GM21717 (cell line): Measurements from ENCODE around the gene TMEM63C.
"Not testable (repeated sequence)": the region's sequence is repeated elsewhere in the genome, so short reads cannot be mapped to it uniquely, and the experiment has no call there.

Experiments used
- ATAC-seq: cut with Tn5 transposase; IDR thresholded peaks from one replicate; pipeline ENCODE4 v1.9.1; 2021; ENCODE audit warnings: mild to moderate bottlenecking, moderate library complexity; ENCODE audit not compliant: unreplicated experiment

TMEM63C gene

DNA sequence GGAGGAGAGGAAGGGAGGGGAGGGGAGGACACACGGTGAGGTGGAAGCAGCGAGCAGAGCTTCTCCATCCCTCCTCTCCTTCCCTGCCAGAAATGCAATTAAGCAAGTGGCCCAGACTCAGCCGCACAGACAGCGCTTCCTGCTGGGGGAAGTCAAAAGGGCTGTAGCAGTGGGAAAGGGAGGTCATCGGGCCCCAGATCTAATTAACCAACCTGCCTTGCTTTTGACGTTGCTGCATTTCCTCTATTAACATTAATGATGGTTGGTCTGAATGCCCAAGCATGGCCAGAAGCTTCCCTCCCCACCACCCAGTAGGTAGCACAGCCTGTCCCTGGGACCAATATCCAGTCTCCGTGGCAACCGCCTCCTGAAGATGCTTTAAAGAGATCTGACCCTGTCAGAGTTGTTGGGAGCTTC is 94.0 kb downstream of the TMEM63C start:
- no peak for ATAC-seq

DNA sequence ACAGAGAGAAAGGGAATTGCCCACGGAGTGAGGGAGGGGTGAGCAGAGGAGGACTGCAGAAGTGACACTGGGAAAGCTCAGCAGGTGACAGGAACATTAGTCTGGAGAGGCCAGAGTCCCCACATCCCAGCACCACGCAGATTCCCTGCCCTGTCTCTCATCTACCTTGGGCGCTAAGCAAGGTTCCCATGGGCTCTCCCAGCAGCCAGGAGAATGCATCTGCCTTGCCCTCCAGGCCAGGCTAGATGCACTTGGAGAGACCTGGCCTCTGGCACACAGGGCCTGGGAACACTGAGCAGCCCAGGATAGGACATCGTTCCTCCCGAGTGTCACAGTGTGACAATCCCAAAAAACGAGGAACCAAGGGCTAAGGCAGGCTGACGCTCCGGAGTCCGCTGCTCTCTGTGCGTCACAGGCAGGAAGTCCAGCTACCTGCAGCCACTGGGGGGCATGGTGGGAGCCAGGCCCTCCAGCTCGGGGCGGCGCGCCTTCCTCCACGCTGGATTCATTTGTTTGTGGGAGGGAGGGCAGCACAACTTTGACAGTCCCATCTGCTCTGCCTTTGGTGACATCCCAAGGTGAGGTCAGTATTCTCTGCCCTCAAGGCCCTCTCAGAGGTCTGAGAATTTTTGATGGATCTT is 94.8 kb downstream of the TMEM63C start:
- no peak for ATAC-seq

DNA sequence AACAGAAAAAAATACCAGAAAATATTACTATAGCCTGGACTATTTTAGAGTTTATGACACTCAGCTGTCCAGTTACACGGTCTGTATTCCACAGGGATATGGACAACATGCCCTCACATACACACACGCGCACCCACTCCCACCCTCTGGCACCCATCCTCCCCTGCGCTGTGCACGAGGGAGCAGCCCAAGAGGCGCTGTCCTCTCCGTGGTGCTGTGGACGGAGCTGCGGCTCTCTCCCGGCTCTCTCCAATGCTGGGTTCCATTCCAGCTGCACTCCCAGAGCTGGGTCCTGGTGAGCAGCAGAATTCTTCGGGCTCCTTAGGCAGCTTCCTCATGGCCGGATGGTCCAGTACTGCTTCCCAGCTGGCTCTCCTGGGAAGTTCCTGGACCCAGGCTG is 95.4 kb downstream of the TMEM63C start:
- ATAC-seq = no peak

- no peak for ATAC-seq
Observed at GRCh38 chr14:77278461-77279230, 97.0 kb downstream of the TMEM63C start.

- ATAC-seq = no peak
Observed at GRCh38 chr14:77279719-77280118, 98.1 kb downstream of the TMEM63C start.

DNA sequence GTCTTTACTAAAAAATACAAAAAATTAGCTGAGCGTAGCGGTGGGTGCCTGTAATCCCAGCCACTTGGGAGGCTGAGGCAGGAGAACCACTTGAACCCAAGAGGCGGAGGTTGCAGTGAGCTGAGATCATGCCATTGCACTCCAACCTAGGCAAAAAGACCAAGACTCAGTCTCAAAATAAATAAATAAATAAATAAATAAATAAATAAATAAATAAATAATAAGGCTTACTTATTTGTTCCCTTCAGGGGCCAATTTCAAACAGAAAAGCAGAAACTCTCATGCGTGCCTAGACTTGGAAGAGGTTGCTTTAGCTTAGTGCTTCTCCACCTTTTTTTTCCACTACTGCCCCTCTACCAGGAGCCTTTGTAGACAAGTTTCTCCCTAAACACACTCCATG is 99.3 kb downstream of the TMEM63C start:
- not testable (repeated sequence) for ATAC-seq

DNA sequence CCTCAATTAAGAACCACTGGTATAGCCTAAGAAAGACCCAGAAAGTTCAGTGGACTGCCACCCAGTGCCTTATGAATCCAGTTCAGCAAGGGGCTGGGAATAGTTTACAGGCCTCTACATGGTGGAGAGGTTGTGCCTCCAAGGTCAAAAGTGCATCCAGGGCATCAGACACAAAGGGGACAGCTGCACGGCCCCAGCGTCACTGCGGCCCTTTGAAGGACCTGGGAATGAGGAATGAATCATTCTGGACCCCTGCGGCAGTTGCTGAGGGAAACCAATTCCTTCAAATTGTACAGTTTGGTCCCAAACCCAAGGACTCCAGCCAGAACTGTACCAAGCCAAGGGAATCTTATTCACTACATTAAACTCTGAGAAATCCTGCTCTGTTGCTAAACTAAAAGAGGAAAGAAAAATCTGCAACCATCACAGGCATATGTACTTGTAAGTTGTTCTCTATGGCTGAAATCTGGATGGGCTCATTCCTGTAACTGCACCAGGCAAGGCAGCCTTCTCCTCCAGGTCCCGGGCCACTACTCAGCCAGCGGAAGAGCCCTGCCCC is 100.3 kb downstream of the TMEM63C start:
- no peak for ATAC-seq

DNA sequence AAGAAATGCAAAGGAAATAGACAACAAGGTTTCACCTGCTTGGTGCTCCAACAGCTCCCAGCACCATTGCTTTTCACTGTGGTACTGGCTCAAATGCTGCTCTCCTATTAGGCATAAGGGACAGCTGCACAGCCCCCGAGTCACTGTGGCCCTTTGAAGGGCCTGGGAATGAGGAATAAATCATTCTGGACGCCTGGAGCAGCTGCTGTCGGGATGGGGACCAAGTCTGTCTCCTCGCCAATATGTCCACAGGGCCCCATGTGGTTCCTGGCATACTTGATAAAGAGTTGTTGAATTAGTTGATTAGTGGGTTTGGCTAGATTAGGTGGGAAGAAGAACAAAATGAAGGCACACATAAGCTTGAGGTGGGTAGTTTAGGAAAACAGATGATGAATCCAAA is 102.5 kb downstream of the TMEM63C start:
- no peak for ATAC-seq

DNA sequence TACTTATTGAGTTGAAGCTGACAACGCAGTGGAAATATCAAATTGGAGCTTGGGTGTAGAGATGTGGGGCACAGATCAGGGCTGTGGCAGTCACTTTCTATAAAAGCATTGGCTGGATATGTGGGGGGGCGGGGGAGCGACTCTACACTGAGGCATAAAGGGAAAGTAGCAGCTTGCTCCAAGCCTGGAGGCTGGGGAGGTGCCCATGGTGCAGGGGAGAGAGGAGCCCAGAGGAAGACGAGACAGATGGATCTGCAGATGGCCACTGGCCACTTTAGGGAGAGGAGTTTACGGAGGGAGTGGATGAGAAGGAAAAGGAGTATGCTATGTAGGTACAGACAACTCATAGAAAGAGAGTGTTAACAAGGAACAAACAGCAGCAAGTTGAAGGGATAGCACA is 102.9 kb downstream of the TMEM63C start:
- ATAC-seq = no peak

DNA sequence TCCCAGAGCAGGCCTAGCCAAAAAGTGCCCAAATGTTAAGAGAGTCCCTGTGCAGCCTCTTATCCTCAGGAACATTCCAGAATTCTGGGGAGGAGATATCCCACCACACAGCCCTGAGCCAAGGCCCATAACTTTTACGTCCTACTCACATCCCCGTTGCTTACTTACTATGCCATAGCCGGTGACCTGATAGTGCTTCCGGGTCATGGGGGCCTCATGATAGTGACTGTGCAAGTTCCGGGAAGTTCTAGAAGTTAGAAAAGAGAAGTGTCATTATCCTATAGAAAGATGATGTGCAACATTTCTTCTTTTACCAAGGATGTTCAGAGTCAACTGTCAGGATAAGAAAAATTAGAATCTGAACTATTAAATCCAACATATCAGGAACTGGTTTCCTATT is 105.0 kb downstream of the TMEM63C start:
- ATAC-seq = no peak

DNA sequence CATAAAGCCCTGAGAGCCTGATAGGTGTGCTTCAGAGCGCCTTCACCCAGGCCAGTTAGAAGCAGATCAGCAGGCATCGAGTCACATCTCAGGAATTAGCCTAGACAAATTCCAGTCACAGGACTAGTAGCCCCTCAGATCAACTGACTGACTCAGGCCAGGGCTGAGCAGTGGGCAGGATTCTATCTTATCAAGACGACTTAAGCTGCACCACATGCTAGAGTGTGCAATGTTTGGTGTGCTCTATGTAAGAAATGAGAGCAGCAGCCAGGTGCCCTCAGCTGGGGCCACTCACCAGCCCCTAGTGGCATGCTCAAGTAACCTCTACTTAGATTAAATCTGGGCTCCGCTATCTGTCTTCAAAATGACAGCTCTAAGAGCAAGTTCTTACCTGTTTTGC is 109.1 kb downstream of the TMEM63C start:
- no peak for ATAC-seq

- ATAC-seq = no peak
Observed at GRCh38 chr14:77296155-77296554, 114.6 kb downstream of the TMEM63C start.

DNA sequence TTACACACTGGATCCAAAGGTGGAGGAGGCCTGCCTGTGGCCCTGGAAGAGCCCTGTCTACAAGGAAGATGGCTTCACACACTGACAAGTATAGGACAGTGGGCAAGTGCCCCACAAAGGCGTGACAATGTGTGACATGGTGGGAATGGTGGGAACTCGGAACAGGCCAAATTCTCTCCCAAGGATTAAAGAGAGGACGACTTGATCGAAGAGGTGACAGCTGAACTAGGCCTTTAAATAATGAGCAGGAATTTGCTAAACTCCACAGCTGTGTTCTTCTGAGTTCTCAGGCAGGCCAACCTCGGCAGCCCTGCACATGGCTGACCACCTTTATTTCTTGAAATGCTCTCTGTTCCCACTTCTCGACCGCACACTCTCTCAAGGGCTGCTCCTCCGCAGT is 115.3 kb downstream of the TMEM63C start:
- no peak for ATAC-seq

DNA sequence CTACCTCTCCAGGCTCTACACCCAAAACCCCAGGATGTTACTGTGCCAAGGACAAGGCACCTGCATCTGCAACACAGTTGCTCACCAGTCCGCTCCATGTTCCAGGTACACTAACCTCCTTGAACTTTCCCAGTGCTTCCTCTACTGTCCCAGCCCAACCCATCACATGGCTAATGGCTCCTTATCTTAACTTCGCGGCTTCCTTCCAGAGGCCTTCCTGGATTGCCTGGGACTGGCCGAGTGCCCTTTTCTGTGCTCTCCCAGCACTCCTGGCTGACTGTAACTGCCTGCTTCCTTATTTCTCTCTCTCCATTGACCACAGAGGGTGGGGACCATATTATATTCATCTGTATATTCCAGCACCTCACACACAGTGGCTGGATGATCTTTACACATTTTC is 118.2 kb downstream of the TMEM63C start:
- ATAC-seq = no peak

DNA sequence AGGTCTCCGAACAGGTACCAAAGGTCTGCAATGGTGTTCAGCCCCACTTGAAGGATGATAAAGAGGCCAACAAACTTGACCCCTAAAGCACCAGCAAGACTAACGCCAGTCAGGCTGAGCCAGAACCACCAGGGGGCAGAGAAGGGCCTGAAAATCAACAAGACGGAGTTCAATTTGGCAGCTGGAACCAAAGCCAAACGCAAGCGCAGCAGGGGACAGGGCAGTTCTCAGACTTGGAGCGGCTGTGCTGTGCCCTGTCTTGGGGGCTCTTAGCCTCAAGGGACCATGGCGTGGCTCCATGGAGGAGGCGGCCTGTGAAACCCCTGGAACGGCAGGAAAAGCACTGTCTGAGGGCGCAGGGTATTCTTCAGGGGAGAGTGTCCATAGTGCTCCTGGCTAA is 119.5 kb downstream of the TMEM63C start:
- ATAC-seq = no peak

GRCh38 chr14:77302926-77303325 is 121.3 kb downstream of the TMEM63C start:
- no peak for ATAC-seq

- ATAC-seq = no peak
Observed at GRCh38 chr14:77303417-77304156, 122.0 kb downstream of the TMEM63C start.

GRCh38 chr14:77305696-77306095 is 124.1 kb downstream of the TMEM63C start:
- no peak for ATAC-seq

- no peak for ATAC-seq
Observed at GRCh38 chr14:77306416-77306815, 124.8 kb downstream of the TMEM63C start.

DNA sequence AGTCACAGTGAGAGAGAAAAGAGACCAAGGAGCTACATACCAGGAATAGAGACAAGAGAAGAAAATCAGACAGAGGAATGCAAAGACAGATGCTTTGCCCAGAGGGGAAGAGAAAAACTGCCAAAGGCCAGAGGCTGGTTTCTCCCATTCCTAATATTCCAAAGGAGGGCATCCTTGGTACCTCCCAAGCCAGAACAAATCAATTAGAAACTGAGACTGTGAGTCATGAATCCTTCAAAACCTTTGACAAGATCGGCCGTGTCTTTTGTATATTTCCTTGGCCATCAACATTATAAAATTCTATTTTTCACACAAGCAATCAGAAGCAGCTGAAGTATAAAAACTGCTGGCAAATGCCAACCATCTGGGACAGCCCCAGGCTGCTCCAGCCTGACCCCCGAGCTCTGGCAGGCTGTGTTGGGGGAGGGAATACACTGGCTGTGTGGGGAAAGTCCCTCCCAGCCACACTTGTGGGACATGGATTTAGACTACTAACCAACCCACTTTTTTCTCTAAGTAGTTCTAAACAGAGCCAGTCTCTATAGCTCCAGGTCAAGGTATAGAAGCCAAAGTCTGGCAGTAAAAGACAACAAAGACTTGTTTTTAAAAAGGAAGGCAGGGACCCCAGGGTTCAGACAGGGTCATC is 125.4 kb downstream of the TMEM63C start:
- ATAC-seq = no peak
